Activated T-helper 17 cell treated with anti-CD3 and anti-CD28 coated beads, Interleukin-2, amount 50 U/mL, for 72 hours (primary cell): ENCODE results near the gene CDCA5. TPM values are rescaled to one million over a fixed set of nuclear protein-coding genes. Genes with fewer than 3 reads are reported as not detected.

Source experiments
- ATAC-seq: fragments of 150-1000 bp; cut with Tn5 transposase; replicated peaks from 2 replicates; pipeline ENCODE4 v1.10.0; 2021; ENCODE audit warnings: mild to moderate bottlenecking, moderate library complexity
- H3K27ac Mint-ChIP-seq: one replicate; pipeline ENCODE4 v1.8.0; 2022; ENCODE audit warnings: mixed read lengths
- H3K27me3 Mint-ChIP-seq: one replicate; pipeline ENCODE4 v1.8.0; 2022; ENCODE audit warnings: mixed read lengths
- H3K36me3 Mint-ChIP-seq: one replicate; pipeline ENCODE4 v1.8.0; 2022; ENCODE audit warnings: low read depth, mild to moderate bottlenecking, mixed read lengths
- H3K4me1 Mint-ChIP-seq: one replicate; pipeline ENCODE4 v1.8.0; 2022; ENCODE audit warnings: mixed read lengths
- H3K4me3 Mint-ChIP-seq: one replicate; pipeline ENCODE4 v1.8.0; 2022; ENCODE audit warnings: mild to moderate bottlenecking, mixed read lengths
- H3K9me3 Mint-ChIP-seq: one replicate; pipeline ENCODE4 v1.8.0; 2022; ENCODE audit warnings: mixed read lengths
- total RNA-seq, 2 donors: library from RNA; stranded (reverse); gene quantifications; one replicate each; pipeline ENCODE4 v1.2.3, GENCODE V29; 2022

Gene CDCA5
- 100 to 1,000 TPM in 1 of 2 donors, 10 to 100 TPM in 1; 99.5 to 127 TPM for total RNA-seq

DNA sequence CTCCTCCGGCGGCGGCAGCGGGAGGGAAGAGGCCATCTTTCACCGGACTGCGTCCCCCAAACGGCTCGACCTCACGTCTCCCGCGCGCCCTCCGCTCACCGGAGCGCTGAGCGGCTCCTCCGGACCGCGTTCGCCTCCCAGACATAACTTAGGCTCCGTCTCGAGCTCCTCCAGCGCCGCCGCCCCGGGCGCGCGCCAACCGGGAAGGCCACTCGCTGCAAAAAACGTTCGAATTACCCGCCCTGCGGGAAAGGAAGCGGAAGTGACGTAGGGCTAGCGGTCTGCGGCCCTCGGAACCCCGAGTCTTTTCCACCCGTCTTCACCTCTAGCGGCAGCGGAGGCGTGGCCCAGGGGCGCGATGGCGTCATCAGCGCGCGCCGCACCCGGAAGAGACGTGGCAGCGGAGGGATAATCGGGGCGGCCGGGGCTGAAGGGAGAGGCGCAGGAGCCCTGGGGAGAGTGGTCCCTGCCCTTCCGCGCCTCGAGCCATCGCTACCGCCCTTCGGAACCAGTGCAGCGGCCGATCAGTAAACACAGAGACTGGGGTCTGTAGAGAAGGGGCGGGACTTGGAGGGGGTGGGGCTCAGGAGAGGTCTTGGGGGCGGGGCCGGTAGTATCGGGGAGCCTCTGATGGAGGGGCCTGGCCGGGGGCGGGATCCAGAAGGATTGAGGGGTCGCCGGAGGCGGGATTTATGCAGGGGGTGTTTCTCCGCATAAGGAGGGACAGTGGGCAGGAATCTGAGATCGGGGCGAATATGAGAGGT lies at the start of gene CDCA5, which contains the start of gene ZFPL1:
CDCA5 (minus strand) TSS at position 207 of the 764 bp plus-strand sequence; CDS start at position 145, 62 bp downstream.
ZFPL1 (plus strand) TSS at position 389 of the 764 bp plus-strand sequence. CDS start 477 bp downstream, outside the sequence.
- peak within 1 kb of the TSS; percentile 98 for H3K4me3 Mint-ChIP-seq
- no peaks in the 10 kb centered on the region for H3K27me3 Mint-ChIP-seq
- peak; percentile 94 for ATAC-seq
- H3K36me3 Mint-ChIP-seq: peaks cover 91% of the 10 kb centered on the region
- H3K4me1 Mint-ChIP-seq: peaks cover 33% of the 10 kb centered on the region
- H3K9me3 Mint-ChIP-seq: no peaks in the 10 kb centered on the region
- peak within 1 kb of the TSS; percentile 98 for H3K27ac Mint-ChIP-seq

DNA sequence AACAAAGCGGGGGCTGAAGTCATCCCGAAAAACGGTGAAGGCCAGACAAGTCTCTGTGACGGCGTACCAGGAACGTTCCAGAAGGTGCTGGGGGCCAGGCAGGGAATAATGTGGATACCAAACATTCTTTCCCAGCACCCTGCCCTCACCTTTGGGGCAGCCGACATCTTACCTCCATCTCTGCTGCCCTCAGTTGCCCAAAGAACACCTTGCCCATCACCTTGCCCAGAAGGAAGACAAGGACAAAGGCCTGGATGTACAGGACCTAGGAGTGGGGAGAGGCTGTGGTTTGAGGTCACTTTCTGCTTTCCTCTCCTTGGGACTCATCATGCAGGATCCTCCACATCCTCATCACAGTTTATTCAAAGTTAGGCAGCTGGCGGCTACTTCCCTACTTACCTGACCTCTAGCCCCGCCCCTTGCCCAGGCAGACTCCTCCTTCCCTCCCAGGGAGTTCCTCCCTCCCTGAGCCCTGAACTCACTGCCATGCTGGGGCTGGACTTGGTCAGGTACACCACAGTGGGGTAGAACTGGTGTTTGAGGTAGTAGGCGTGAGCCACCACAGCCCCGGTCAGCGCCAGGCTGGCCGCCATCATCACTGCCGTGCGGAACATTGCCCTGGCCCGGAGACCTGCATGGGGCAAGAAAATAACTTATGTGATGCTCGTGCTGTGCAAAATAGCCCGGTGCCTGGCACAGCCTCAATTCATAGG lies 49.3 kb upstream of the CDCA5 start:
- Mint-ChIP-seq H3K4me3 (peak overlapping the region; percentile 98), H3K27me3 (no peaks in the 10 kb centered on the region), H3K9me3 (no peaks in the 10 kb centered on the region), H3K4me1 (peaks cover 17% of the 10 kb centered on the region), H3K36me3 (peaks cover 70% of the 10 kb centered on the region), H3K27ac (peak overlapping the region; percentile 99)
- no peak for ATAC-seq

- Mint-ChIP-seq H3K27me3 (no peaks in the 10 kb centered on the region), H3K27ac (peak overlapping the region; percentile 99)
- ATAC-seq: no peak
Measured at GRCh38 chr11:65132238-65132987, 48.6 kb upstream of the CDCA5 start.

GRCh38 chr11:65131895-65132237 lies 48.0 kb upstream of the CDCA5 start:
- Mint-ChIP-seq H3K4me3 (peak overlapping the region; percentile 98), H3K36me3 (peaks cover 82% of the 10 kb centered on the region)

More at GRCh38 chr11:65132238-65132987, 48.6 kb upstream of the CDCA5 start:
- H3K9me3 Mint-ChIP-seq: no peaks in the 10 kb centered on the region
- peaks cover 77% of the 10 kb centered on the region for H3K36me3 Mint-ChIP-seq
- peak overlapping the region; percentile 98 for H3K4me3 Mint-ChIP-seq
- peaks cover 17% of the 10 kb centered on the region for H3K4me1 Mint-ChIP-seq

DNA sequence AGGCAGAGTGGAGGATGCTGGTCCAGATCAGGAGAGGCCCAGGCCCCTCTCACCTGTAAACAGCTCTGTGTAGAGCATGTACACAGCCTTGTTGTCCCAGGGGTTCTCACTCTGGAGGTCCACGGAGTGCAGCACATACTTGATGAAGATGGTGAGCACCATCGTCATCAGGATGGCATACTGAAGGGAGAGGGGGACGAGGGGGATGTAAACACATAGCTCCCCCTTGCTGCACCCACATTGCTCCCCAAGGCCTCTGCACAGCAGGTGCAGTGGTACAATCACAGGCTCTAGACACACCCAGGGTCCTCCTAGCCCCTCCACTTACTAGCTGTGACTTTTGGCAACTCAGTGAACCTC lies 47.6 kb upstream of the CDCA5 start:
- Mint-ChIP-seq H3K27me3 (no peaks in the 10 kb centered on the region), H3K4me1 (peaks cover 15% of the 10 kb centered on the region), H3K27ac (peak overlapping the region; percentile 30), H3K9me3 (no peaks in the 10 kb centered on the region), H3K4me3 (no peak overlapping the region), H3K36me3 (peaks cover 87% of the 10 kb centered on the region)
- ATAC-seq: no peak

More at GRCh38 chr11:65131895-65132237, 48.0 kb upstream of the CDCA5 start:
- no peak for ATAC-seq
- H3K27me3 Mint-ChIP-seq: no peaks in the 10 kb centered on the region
- H3K27ac Mint-ChIP-seq: no peak overlapping the region
- no peaks in the 10 kb centered on the region for H3K9me3 Mint-ChIP-seq
- H3K4me1 Mint-ChIP-seq: peaks cover 17% of the 10 kb centered on the region

GRCh38 chr11:65130631-65131416 lies 47.0 kb upstream of the CDCA5 start:
- ATAC-seq: no peak
- H3K9me3 Mint-ChIP-seq: no peaks in the 10 kb centered on the region
- H3K36me3 Mint-ChIP-seq: peaks cover 93% of the 10 kb centered on the region
- no peak overlapping the region for H3K4me3 Mint-ChIP-seq
- no peaks in the 10 kb centered on the region for H3K27me3 Mint-ChIP-seq
- H3K4me1 Mint-ChIP-seq: peaks cover 9% of the 10 kb centered on the region
- H3K27ac Mint-ChIP-seq: peak overlapping the region; percentile 30

DNA sequence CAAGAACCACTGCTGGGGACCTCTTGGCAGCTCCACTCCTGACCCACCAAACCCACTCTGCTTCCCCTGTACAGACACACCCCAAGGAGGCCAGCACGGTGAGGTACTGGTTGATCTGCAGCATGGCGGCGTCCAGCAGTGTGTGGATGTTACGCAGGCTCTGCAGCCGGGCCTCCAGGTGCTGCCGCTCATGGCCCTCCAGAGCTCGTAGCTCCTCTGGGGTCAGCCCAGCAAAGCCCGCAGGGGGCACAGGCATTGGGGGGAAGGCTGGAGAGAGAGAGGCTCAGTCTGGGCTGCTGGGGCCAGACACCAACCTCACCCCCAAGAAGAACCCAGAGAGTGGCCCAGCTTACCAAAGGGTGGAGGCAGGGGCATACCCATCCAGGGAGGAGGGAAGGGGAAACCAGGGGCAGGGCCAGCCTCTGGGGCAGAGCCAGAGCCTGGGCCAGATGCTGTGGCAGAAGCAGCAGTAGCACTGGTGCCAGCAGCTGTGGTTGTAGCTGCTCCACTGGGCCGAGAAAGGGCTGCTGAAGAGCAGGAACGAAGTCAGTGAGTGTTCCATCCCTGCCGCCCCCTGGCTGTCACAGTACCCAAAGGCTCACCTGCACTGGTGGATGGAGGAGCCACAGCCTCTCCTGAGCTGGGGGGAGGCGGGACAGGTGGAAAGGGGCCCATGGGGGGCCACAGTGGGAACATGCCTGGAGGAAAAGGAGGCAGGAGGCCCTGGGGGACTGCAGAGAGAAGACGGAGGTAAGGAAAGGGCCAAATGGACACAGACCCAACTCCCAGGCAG lies 46.0 kb upstream of the CDCA5 start:
- Mint-ChIP-seq H3K27me3 (no peaks in the 10 kb centered on the region), H3K9me3 (no peaks in the 10 kb centered on the region)

GRCh38 chr11:65128182-65129145 lies 44.6 kb upstream of the CDCA5 start:
- H3K27me3 Mint-ChIP-seq: no peaks in the 10 kb centered on the region

More for the DNA sequence above, 46.0 kb upstream of the CDCA5 start:
- Mint-ChIP-seq H3K27ac (no peak overlapping the region), H3K4me1 (peaks cover 8% of the 10 kb centered on the region), H3K36me3 (peaks cover 98% of the 10 kb centered on the region), H3K4me3 (no peak overlapping the region)
- ATAC-seq: no peak

DNA sequence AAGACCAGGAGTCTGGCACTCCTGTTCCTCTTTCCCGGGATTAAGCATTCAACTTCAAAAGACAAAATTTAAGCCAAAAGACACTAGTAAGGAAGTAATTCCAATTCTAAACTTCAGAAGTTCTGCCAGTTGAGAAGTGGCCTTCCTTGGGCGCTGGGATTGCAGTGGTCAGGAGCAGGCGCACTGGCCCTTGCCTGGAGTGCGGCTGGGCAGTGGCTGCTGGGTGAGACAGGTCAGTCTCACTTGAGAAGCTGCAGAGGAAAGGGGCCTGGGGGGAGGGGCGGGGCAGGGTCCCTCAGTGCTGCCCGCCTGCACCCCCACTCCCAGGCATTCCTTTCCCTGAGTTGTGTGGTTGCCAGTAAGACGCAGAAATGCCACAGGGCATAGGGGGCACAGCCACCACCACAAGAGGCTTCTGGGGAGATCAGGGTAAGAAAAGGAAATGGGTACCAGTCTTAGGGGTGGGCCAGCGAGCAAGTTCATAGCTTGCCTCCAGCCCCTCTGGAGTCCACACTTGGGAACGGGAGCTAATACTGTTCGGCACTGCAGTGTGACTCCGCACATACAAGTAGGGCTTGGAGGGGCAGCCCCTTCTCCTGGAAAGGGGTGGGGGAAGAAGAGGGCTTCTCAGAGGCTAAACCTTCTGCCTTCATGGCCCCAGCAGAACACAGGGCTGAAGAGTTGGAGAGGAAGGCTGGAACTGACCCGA lies 43.8 kb upstream of the CDCA5 start:
- H3K36me3 Mint-ChIP-seq: peaks cover 86% of the 10 kb centered on the region
- ATAC-seq: no peak
- no peaks in the 10 kb centered on the region for H3K4me1 Mint-ChIP-seq
- no peak overlapping the region for H3K4me3 Mint-ChIP-seq
- no peaks in the 10 kb centered on the region for H3K9me3 Mint-ChIP-seq
- H3K27ac Mint-ChIP-seq: no peak overlapping the region
- no peaks in the 10 kb centered on the region for H3K27me3 Mint-ChIP-seq

More at GRCh38 chr11:65128182-65129145, 44.6 kb upstream of the CDCA5 start:
- H3K36me3 Mint-ChIP-seq: peaks cover 95% of the 10 kb centered on the region
- H3K4me1 Mint-ChIP-seq: peaks cover 8% of the 10 kb centered on the region
- H3K27ac Mint-ChIP-seq: no peak overlapping the region
- no peak for ATAC-seq
- H3K4me3 Mint-ChIP-seq: no peak overlapping the region
- no peaks in the 10 kb centered on the region for H3K9me3 Mint-ChIP-seq

GRCh38 chr11:65126624-65127274 lies 42.9 kb upstream of the CDCA5 start:
- Mint-ChIP-seq H3K4me1 (peaks cover 5% of the 10 kb centered on the region), H3K9me3 (no peaks in the 10 kb centered on the region), H3K27ac (no peak overlapping the region), H3K36me3 (peaks cover 85% of the 10 kb centered on the region), H3K4me3 (no peak overlapping the region), H3K27me3 (no peaks in the 10 kb centered on the region)
- no peak for ATAC-seq

GRCh38 chr11:65125197-65126056 lies 41.6 kb upstream of the CDCA5 start:
- H3K4me3 Mint-ChIP-seq: no peak overlapping the region
- no peak overlapping the region for H3K27ac Mint-ChIP-seq
- no peak for ATAC-seq
- H3K4me1 Mint-ChIP-seq: peaks cover 10% of the 10 kb centered on the region
- H3K9me3 Mint-ChIP-seq: no peaks in the 10 kb centered on the region
- no peaks in the 10 kb centered on the region for H3K27me3 Mint-ChIP-seq
- peaks cover 87% of the 10 kb centered on the region for H3K36me3 Mint-ChIP-seq
